Smooth muscle cell of the brain vasculature (primary cell): ENCODE measurements around the gene MARCHF3.
"Not testable (repeated sequence)": the region's sequence is repeated elsewhere in the genome, so short reads cannot be mapped to it uniquely, and the experiment has no call there.

Source experiments
- DNase-seq: peaks from one replicate; pipeline ENCODE4 v3.0.0-alpha.2; 2012; ENCODE audit warnings: low read depth, low spot score

Gene MARCHF3

GRCh38 chr5:126848253-126848652 lies 182.1 kb downstream of the MARCHF3 start:
- no peak for DNase-seq

- DNase-seq, result no peak
Measured at GRCh38 chr5:126847826-126848251, 182.5 kb downstream of the MARCHF3 start.

- DNase-seq, result no peak
Measured at GRCh38 chr5:126847456-126847820, 182.9 kb downstream of the MARCHF3 start.

DNA sequence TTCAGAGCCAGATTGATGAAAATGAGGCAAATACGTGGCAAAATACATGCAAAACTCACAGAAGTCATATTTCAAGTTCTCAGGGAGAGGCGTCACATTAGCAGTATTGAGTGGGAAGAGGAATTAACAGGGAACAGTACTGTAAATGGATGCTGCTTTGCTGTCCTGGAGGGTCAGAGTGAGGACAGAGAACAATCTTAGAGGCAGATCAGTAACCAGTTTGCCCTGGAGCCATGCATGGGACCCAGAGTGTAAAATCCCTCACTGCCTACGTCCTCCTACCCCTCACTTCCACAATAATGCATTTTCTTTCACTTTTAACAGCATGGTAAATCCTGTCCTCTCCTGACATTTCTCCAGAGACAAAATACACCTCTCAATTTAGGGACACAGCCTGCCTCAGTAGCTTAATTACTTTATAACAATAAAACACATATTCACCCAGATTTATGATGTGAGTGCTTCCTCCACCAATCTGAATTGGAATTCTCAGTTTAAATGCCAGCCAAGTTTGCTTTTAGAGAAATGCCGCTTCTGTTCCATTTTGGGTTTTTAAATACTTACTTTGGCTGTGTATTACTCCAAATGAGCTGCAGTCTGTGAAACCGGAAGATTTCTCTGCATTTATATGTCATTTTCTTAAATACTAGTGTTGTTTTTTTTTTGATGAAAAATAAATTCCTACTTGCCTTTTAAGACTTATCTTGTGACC lies 183.5 kb downstream of the MARCHF3 start:
- no peak for DNase-seq

GRCh38 chr5:126846344-126846743 lies 184.0 kb downstream of the MARCHF3 start:
- no peak for DNase-seq

DNA sequence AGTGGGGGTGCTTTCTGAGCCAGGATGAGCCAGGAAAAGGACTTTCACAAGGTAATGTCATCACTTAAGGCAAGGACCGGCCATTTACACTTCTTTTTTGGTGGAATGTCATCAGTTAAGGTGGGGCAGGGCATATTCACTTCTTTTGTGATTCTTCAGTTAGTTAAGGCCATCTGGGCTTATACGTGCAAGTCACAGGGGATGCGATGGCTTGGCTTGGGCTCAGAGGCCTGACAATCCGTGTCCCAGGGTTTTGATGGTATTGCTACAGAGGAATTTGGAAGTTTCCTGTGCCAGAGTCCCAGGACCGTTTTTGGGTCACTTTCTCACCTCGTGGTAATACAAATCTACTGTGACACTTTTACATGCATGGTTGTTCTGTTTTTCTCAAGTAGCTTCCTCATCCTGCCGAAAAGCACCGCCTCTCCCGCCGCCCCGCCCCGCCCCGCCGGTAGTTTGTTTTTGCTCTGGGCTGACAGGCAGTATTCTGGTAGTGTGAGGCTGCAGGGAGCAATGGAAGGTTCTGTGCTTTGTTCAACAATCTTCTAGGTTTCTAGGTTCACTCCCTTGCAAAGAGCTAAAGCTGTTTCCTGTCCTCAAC lies 184.8 kb downstream of the MARCHF3 start:
- not testable (repeated sequence) for DNase-seq

DNA sequence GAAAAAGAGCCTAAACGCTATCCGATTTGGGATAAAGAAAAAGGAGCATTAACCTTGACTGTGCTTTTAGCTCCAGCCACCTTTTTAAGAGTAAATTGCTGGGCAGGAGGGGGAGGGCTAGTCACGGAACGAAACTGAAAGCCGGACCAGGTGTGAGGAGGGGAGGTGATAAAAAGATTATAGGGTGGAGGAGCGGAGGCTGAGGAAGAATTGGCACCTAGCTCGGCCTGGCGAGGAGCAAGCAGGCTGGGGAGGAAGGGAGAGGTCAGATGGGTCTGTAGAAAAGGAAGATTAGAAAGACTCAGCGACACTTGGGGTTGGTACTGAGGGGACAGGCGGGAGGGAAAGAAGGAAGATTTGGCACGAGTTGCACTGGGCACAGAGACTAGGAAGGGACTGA lies 187.0 kb downstream of the MARCHF3 start:
- not testable (repeated sequence) for DNase-seq

GRCh38 chr5:126839407-126839806 lies 191.0 kb downstream of the MARCHF3 start:
- not testable (repeated sequence) for DNase-seq

DNA sequence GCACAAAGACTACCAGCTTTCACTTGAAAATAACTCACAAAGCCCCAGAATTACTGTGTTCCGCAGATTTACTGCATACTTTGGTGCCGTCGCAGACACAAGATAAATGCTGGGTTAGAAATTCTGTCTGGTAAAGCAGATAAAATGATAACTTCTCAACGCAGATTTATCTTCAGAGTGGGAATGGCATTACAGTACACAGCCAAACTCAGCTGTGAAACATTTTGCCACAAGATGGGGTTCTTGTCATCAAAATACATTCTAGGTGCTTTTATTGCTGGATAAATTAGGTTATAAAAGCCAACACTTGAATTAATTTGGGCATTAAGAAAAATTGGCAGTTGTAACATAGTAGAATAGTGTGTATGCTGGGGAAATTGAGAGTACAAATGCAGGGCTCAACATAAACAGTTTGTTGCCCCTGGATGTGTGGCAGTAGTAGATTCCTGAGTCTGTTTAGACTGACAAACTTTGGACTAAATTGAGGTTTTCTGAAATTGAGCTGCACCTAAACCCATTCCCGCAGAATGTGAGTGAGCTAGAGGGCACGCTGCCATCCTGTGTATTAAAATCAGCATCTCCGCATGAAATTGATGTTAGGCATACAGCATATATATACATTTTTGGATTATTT lies 192.3 kb downstream of the MARCHF3 start:
- DNase-seq, result no peak

DNA sequence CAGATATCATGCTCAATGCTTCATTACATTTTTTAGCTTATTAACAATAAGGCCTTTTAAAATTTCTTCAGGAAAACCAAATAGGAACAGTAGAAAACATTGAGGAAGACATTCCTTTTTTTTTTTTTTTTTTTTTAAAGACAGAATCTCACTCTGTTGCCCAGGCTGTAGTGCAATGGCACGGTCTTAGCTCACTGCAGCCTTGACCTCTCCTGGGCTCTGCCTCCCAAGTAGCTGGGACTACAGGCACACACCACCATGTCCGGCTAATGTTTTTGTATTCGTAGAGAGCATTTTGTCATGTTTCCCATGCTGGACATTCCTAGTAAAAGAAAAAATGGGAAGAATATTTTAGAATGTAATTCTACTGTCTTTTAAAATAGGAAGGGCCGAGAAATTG lies 193.1 kb downstream of the MARCHF3 start:
- DNase-seq, result no peak

GRCh38 chr5:126836778-126837177 lies 193.6 kb downstream of the MARCHF3 start:
- no peak for DNase-seq

DNA sequence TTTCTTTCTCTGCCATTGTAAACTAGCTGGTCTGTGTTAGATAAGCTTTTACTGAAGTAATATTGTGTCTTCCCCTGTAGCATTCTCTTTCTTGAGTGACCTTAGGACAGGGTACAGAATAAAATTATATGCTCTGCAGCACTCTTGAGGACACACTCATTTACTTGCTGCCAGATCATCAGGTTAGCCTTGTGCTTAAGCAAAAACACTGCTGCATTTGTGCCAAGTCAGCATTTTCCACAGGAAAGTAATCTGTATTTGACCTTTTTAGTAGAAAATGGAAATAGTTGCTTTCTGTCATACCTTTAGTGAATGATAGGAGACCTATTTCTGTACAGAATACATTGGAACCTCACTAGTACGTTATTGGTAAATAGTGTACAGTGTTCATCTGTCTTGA lies 199.2 kb downstream of the MARCHF3 start:
- no peak for DNase-seq

- no peak for DNase-seq
Measured at GRCh38 chr5:126830061-126830460, 200.3 kb downstream of the MARCHF3 start.

GRCh38 chr5:126829098-126829497 lies 201.3 kb downstream of the MARCHF3 start:
- DNase-seq, result no peak

GRCh38 chr5:126826619-126827215 lies 203.6 kb downstream of the MARCHF3 start:
- no peak for DNase-seq

DNA sequence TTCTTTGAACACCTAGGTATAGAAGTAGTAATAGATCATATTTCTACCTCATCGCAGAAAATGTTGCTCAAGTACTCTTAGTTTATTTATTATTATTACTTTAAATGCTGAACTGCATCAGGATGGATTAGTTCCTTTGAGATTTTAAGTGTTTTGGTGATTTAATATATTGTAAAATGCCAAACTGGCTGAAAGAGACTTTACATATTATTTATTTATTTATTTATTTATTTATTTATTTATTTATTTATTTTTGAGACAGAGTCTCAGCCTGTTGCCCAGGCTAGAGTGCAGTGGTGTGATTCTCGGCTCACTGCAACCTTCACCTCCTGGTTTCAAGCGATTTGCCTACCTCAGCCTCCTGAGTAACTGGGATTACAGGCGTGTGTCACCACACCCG lies 211.1 kb downstream of the MARCHF3 start:
- no peak for DNase-seq

GRCh38 chr5:126818736-126819135 lies 211.6 kb downstream of the MARCHF3 start:
- DNase-seq, result no peak
